ENCODE data around the gene ZBTB1.
"Not testable (repeated sequence)": the region's sequence is repeated elsewhere in the genome, so short reads cannot be mapped to it uniquely, and the experiment has no call there.

ZBTB1 gene

DNA sequence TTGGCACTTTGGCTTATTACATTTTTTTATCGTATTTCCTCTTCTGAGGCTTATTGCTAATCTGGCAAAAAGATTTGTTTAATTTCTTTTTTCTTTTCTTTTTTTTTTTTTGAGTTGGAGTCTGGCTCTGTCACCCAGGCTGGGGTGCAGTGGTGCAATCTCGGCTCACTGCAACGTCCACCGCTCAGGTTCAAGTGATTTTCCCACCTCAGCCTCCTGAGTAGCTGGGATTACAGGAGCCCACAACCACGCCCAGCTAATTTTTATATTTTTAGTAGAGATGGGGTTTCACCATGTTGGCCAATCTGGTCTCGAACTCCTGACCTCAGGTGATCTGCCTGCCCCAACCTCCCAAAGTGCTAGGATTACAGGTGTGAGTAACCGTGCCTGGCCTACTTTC, 65.1 kb downstream of the ZBTB1 start:
- DNase-seq (ENCODE audit: low read depth), result not testable (repeated sequence)

DNA sequence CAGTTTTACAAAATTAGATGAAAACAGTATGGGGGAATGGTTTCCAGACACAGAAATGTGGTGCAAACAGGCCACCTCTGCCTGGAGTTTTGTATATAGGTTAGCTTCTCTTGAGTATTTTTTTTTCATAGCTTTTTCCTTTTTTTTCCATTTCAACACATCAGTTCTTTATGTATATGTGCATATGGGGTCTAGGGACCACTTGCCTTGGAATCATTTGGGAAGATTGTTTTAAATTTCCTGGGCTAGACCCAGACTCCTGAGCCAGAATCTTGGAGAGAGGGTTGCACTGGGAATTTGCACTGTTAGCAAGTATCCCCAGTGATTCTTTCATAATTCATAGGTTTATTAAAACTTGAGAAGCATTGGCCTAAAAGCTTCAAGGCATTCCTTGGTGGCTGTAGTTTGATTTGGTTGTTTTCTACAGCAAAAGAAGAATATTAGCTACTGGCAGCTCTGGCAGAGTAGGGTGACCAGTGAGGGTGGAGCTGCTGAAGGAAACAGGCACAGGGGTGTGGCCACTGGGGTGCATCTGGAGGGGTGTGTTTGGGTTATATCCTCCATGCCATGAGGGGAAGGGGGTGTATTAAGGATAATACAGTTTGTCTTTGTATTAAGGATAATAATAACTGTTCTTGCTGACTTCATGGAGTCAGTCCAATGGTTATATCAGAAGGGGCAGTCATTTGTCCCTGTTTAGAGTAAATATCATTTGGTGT, 68.0 kb downstream of the ZBTB1 start:
- no peak for DNase-seq (ENCODE audit: low read depth)

DNA sequence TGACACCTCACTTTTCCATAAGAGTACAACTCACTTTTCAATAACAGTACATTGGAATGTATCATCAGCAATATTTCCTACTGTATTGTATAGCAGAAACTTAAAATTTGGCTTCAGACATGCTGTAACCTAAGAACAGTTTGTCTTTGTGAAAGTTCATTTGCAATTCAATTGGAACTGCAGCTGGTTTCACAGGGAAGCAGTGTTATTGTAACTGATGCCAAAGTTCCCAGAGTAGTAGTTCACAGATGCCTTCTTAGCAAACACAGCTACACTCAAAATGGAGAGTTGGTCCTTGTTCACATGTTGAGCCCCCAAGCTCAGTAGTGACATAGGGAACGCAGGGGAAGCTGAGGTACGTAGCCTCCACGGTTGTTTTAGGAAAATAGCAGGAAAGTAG, 68.5 kb downstream of the ZBTB1 start:
- DNase-seq (ENCODE audit: low read depth), result no peak
